Stomach (tissue), 9 donors: ENCODE measurements around the gene THADA. TPM values are rescaled to one million over a fixed set of nuclear protein-coding genes. Genes with fewer than 3 reads are reported as not detected.

Source experiments
- DNase-seq, 2 donors: peaks; one replicate each; pipeline versions ENCODE4 v3.0.0 to v3.0.0-alpha.2; 2013 to 2019
- H3K27ac ChIP-seq, 5 donors: fragments of 200-600 bp in 4 of 5; sonication (generic) in 4 of 5; one replicate each; pipeline ENCODE4 v1.5.1; 2013 to 2019; ENCODE audit warnings: mild to moderate bottlenecking in 1 of 5, moderate library complexity in 1 of 5
- H3K27me3 ChIP-seq, 3 donors: fragments of 200-600 bp; sonication (generic); one replicate each; pipeline ENCODE4 v1.5.1; 2017 to 2019; ENCODE audit warnings: mixed run types in 1 of 3
- H3K36me3 ChIP-seq, 4 donors: fragments of 200-600 bp; sonication (generic); 1 replicate in 3 of 4; 2 replicates in 1 of 4; pipeline ENCODE4 v1.5.1; 2016 to 2019
- H3K4me1 ChIP-seq, 4 donors: fragments of 200-600 bp; sonication (generic); one replicate each; pipeline ENCODE4 v1.5.1; 2016 to 2019
- H3K4me3 ChIP-seq, 4 donors: fragments of 200-600 bp; sonication (generic) in 3 of 4; one replicate each; pipeline ENCODE4 v1.5.1; 2016 to 2019; ENCODE audit warnings: mild to moderate bottlenecking in 1 of 4
- H3K9me3 ChIP-seq, 4 donors: fragments of 200-600 bp; sonication (generic); one replicate each; pipeline ENCODE4 v1.5.1; 2016 to 2019
- CTCF ChIP-seq, 7 experiments: fragments of 450-650 bp in 4 of 7; fragments of 200-600 bp in 3 of 7; sonication (generic) in 3 of 7; IDR thresholded peaks; one replicate each; pipeline ENCODE4 v1.5.1; 2016 to 2019; ENCODE audit warnings: antibody characterized with exemption in 7 of 7, control low read depth in 2 of 7, mild to moderate bottlenecking in 1 of 7
- EP300 ChIP-seq: sonication (generic); formaldehyde crosslinking; IDR thresholded peaks from one replicate; pipeline ENCODE4 v1.6.1; 2017; ENCODE audit warnings: antibody characterized with exemption
- POLR2A ChIP-seq, 4 donors: fragments of 450-650 bp; IDR thresholded peaks; one replicate each; pipeline ENCODE4 v1.6.1; 2016; ENCODE audit warnings: antibody characterized with exemption in 4 of 4, control low read depth in 2 of 4, mild to moderate bottlenecking in 1 of 4, moderate library complexity in 1 of 4
- POLR2AphosphoS5 ChIP-seq, 3 donors: sonication (generic); formaldehyde crosslinking; IDR thresholded peaks; one replicate each; pipeline ENCODE4 v1.6.1; 2016; ENCODE audit warnings: antibody characterized with exemption in 3 of 3
- WGBS, 5 donors: extraction: QIAGEN DNeasy Blood & Tissue Kit in 3 of 5; methylation state at CpG; one replicate each; pipeline versions ENCODE4 v1.1.5 to v1.1.7; 2013 to 2018; 5-methylcytosine and 5-hydroxymethylcytosine counted together
- intact Hi-C: fragments of 100-400 bp; cut with DNase I; formaldehyde crosslinking; loops from one replicate; pipeline ENCODE4 v1.15.1; 2023; ENCODE audit warnings: low total_unique reads
- polyA plus RNA-seq, 3 donors: library from polyadenylated mRNA; stranded (reverse); fragments of 200-250 nt; gene quantifications; one replicate each; pipeline ENCODE4 v1.2.3, GENCODE V29; 2013
- total RNA-seq, 5 donors: library from RNA; depleted of rRNA; stranded (reverse); fragments of >200 nt; gene quantifications; one replicate each; pipeline versions ENCODE4 v1.1.0 to v1.2.3, GENCODE V29; 2014 to 2016
- donor health status: healthy with polysubstance abuse.
- donor health status: Bipolar disorder and iron deficiency.
- donor health status: healthy.

Gene THADA
- total and polyA plus RNA-seq, 8 donors, result 8.0 to 109 (median 31.9) TPM

GRCh38 chr2:43217228-43218154 lies 378.3 kb downstream of the THADA start:
- Histone ChIP-seq H3K27ac (peak overlapping the region; percentile 96 to 99 (median 98)), H3K4me1 (peaks cover 39 to 59% (median 51%) of the 10 kb centered on the region in 4 donors), H3K36me3 (peaks cover 0 to 1% (median under 1%) of the 10 kb centered on the region in 4 donors), H3K9me3 (no peaks in the 10 kb centered on the region), H3K27me3 (no peaks in the 10 kb centered on the region), H3K4me3 (no peak overlapping the region)
- intact Hi-C loops, result no loop called here
- TF ChIP-seq EP300 (no peak), POLR2A (IDR thresholded peaks at IDR 0.05) (no peak), CTCF (IDR thresholded peaks at IDR 0.05) (no peak), POLR2AphosphoS5 (IDR thresholded peaks at IDR 0.05) (no peak)
- DNase-seq, result peak in 1 of 2 donors; percentile 68
- 45 to 51% (median 50%) methylated on average over 10 to 11 of the region's 11 CpGs for WGBS, 5 donors

- Histone ChIP-seq H3K4me3 (no peak overlapping the region), H3K4me1 (peaks cover 39 to 52% (median 46%) of the 10 kb centered on the region in 4 donors), H3K36me3 (no peaks in the 10 kb centered on the region), H3K27me3 (no peaks in the 10 kb centered on the region), H3K9me3 (no peaks in the 10 kb centered on the region), H3K27ac (no peak overlapping the region)
- no peak for DNase-seq
- intact Hi-C loops, result no loop called here
- TF ChIP-seq CTCF (IDR thresholded peaks at IDR 0.05) (no peak), POLR2AphosphoS5 (IDR thresholded peaks at IDR 0.05) (no peak), POLR2A (IDR thresholded peaks at IDR 0.05) (no peak)
- WGBS, 5 donors, result 89 to 98% (median 92%) methylated on average over 8 of the region's 8 CpGs
These were observed 379.2 kb downstream of the THADA start for GRCh38 chr2:43216629-43217028.

GRCh38 chr2:43215673-43216255 lies 380.1 kb downstream of the THADA start:
- intact Hi-C loops, result no loop called here
- Histone ChIP-seq H3K4me3 (no peak overlapping the region), H3K36me3 (no peaks in the 10 kb centered on the region), H3K27ac (peak overlapping the region in 1 of 5 donors; percentile 22), H3K4me1 (peaks cover 37 to 51% (median 42%) of the 10 kb centered on the region in 4 donors), H3K27me3 (no peaks in the 10 kb centered on the region), H3K9me3 (no peaks in the 10 kb centered on the region)
- TF ChIP-seq EP300 (no peak), POLR2AphosphoS5 (IDR thresholded peaks at IDR 0.05) (no peak), CTCF (IDR thresholded peaks at IDR 0.05) (no peak), POLR2A (IDR thresholded peaks at IDR 0.05) (no peak)
- WGBS, 5 donors, result 83 to 91% (median 88%) methylated on average over 6 of the region's 6 CpGs
- no peak for DNase-seq

- Histone ChIP-seq H3K9me3 (no peaks in the 10 kb centered on the region), H3K27ac (no peak overlapping the region), H3K4me3 (no peak overlapping the region), H3K4me1 (peaks cover 30 to 49% (median 40%) of the 10 kb centered on the region in 4 donors), H3K36me3 (no peaks in the 10 kb centered on the region), H3K27me3 (no peaks in the 10 kb centered on the region)
- 86 to 92% (median 88%) methylated on average over 5 of the region's 5 CpGs for WGBS, 5 donors
- no peak for DNase-seq
- TF ChIP-seq POLR2AphosphoS5 (IDR thresholded peaks at IDR 0.05) (no peak), POLR2A (IDR thresholded peaks at IDR 0.05) (no peak), CTCF (IDR thresholded peaks at IDR 0.05) (no peak)
- intact Hi-C loops, result no loop called here
These were observed 381.6 kb downstream of the THADA start for GRCh38 chr2:43214253-43214652.
